ENCODE measurements around the gene ZXDB. TPM values are rescaled to one million over a fixed set of nuclear protein-coding genes. Genes with fewer than 3 reads are reported as not detected.
"Not testable (repeated sequence)": the region's sequence is repeated elsewhere in the genome, so short reads cannot be mapped to it uniquely, and the experiment has no call there.

The ZXDB gene
- 11.2 and 11.7 TPM in 2 replicates for total RNA-seq (2013; cell fraction: nucleolus; rRNA removed)
- total RNA-seq (2014; rRNA removed): 4.4 and 5.2 TPM in 2 replicates
- 2.7 and 3.0 TPM in 2 replicates for total RNA-seq (2014; rRNA removed; fragmentation: Illumina TruSeq; extraction: Trizol)
- 4.1 and 4.6 TPM in 2 replicates for total RNA-seq (2021)
- 1.8 TPM for polyA plus RNA-seq (2011; ENCODE audit: low read depth)
- 8.1 and 9.4 TPM in 2 replicates for polyA plus RNA-seq (2011; rRNA removed)
- 4.1 and 4.9 TPM in 2 replicates for polyA plus RNA-seq (2011; cell fraction: cytosol; rRNA removed)
- 3.7 and 4.3 TPM in 2 replicates for polyA plus RNA-seq (2011; cell fraction: nucleus; rRNA removed)
- 3.6 and 3.9 TPM in 2 replicates for polyA plus RNA-seq (2012)
- polyA plus RNA-seq (2014; fragmentation: Illumina TruSeq; extraction: Trizol): 3.5 and 4.9 TPM in 2 replicates
- under 1 TPM; 0.47 to 0.77 TPM for polyA plus RNA-seq (2014; fragmentation: Nextera tagmentation; extraction: Ambion mirVana)
- 2.2 and 2.4 TPM in 2 replicates for polyA plus RNA-seq (2014; rRNA removed)
- polyA plus RNA-seq (2016; fragmentation: Nextera tagmentation; extraction: Ambion mirVana): 1 to 10 TPM; 1.7 to 3.2 TPM
- 12.4 and 12.9 TPM in 2 replicates for polyA minus RNA-seq (2011; rRNA and poly(A)+ RNA removed)
- 4.6 and 4.9 TPM in 2 replicates for polyA minus RNA-seq (2011; cell fraction: cytosol; rRNA and poly(A)+ RNA removed)
- polyA minus RNA-seq (2011; cell fraction: nucleus; rRNA and poly(A)+ RNA removed): 10.0 and 12.7 TPM in 2 replicates
- percentile 80 among the genes with signal in this experiment for Bru-seq, nascent RNA
- percentile 74 among the genes with signal in this experiment for BruChase-seq, experiment 1, labeled RNA remaining after a 6-hour chase
- BruChase-seq, experiment 2, labeled RNA remaining after a 2-hour chase: percentile 93 among the genes with signal in this experiment
- long read RNA-seq, experiment 1: 0 reads
- long read RNA-seq, experiment 2: 0 reads

DNA sequence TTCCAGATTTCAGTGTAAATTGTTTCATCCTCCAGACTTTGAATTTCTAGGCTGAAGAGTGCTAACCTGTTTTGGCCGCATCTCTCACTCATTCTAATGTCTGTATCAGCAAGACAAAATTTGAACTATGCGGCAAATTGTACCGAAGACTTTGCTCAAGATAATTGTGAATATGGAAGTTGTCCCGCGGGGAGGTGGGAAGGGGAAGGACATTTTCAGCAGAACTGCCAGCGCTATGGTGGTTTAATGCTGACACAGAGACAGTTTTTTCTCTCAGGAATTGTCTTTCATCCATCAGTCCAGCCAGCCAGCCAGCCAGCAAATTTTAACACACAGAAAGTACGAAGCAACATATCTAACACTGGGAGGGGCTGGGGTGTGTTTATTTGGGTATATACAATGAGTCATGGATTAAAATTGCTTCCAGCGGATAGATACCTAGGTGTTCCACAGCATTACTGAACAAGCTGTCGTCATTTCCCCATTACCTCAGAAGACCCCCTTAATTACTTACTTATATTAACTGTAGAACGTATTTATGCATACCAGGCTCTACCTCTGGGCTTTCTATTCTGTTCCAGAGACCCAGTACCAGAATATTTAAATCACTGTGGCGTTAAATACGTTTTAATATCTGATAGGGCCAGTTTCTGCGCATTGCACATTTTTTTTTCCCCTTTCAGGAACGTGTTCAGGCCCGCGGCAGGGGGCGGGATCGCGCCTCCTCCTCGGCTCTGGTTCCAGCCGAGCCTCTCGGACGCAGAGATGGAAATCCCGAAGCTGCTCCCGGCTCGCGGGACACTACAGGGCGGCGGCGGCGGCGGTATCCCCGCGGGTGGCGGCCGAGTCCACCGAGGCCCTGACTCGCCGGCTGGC is at the start of gene ZXDB:
ZXDB (plus strand) TSS at position 728 of the 876 bp plus-strand sequence; CDS start at position 766, 38 bp downstream.
- CTCF ChIA-PET; H3K9me3 ChIP-seq (replicated peaks; ENCODE audit: control insufficient read depth, insufficient read depth, low read length); H3K27me3 ChIP-seq (replicated peaks in 1 of 2; ENCODE audit: control insufficient read depth in 2 of 2, insufficient read depth in 2 of 2, low read length in 1 of 2); H4K20me1 ChIP-seq (ENCODE audit: control insufficient read depth, insufficient read depth); DNase-seq (ENCODE audit: low read depth, low spot score); SMC1A ChIA-PET (ENCODE audit: uncharacterized antibody, unreplicated experiment); POLR2A ChIA-PET; H3K4me1 ChIP-seq (ENCODE audit: control insufficient read depth, insufficient read depth, low read length); H3K36me3 ChIP-seq (ENCODE audit: control insufficient read depth in 2 of 2, insufficient read depth in 2 of 2, low read length in 1 of 2); RAD21 ChIA-PET (ENCODE audit: unreplicated experiment): not testable (repeated sequence)
- H3K79me2 ChIP-seq (ENCODE audit: control insufficient read depth, insufficient read depth, low read length): peaks cover 10% of the 10 kb centered on the region
- intact Hi-C loops (cut with micrococcal nuclease; ENCODE audit: unreplicated experiment): loop anchor here (10.0 kb wide), 4 partner anchors 223 to 857 kb away; partner anchors contain the start of gene SPIN3
- in situ Hi-C loops (cut with MboI): loop anchor here (25.0 kb wide), 1 partner anchor 779 kb away; no protein-coding TSS in a partner anchor
- peak within 1 kb of the TSS; percentile 63 for H3K4me2 ChIP-seq (ENCODE audit: control insufficient read depth, insufficient read depth)
- H2AFZ ChIP-seq (ENCODE audit: control insufficient read depth, low read depth, low read length): peak within 1 kb of the TSS; percentile 42
- TF ChIP-seq, protein P1, sequence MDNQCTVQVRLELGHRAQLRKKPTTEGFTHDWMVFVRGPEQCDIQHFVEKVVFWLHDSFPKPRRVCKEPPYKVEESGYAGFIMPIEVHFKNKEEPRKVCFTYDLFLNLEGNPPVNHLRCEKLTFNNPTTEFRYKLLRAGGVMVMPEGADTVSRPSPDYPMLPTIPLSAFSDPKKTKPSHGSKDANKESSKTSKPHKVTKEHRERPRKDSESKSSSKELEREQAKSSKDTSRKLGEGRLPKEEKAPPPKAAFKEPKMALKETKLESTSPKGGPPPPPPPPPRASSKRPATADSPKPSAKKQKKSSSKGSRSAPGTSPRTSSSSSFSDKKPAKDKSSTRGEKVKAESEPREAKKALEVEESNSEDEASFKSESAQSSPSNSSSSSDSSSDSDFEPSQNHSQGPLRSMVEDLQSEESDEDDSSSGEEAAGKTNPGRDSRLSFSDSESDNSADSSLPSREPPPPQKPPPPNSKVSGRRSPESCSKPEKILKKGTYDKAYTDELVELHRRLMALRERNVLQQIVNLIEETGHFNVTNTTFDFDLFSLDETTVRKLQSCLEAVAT (IDR thresholded peaks at IDR 0.05): peak; percentile 64; the same call in 1 of the 2 replicates
- H3K27ac ChIP-seq (ENCODE audit: control insufficient read depth, insufficient read depth): peak within 1 kb of the TSS; percentile 57
- FAIRE-seq (peak; percentile 57), ATAC-seq (peak; percentile 58)
- BruUV-seq (replicated peaks): TSS peak; percentile 71
- WGBS (ENCODE audit: insufficient coverage, insufficient replicate concordance, low lambda C conversion rate, missing lambda C conversion rate): 44% methylated on average over 13 of the region's 39 CpGs
- peak within 1 kb of the TSS; percentile 59 for H3K9ac ChIP-seq (ENCODE audit: control insufficient read depth, insufficient read depth, low read length)
- peak within 1 kb of the TSS; percentile 53 for H3K4me3 ChIP-seq
